HEK293 (cell line): ENCODE results near the gene CDC27.

Experiments
- CTCF ChIA-PET: fragments of 350-600 bp; formaldehyde crosslinking; extraction: SDS; loops from one replicate; lab custom pipeline; 2021; ENCODE audit warnings: antibody characterized with exemption; lab: Yijun Ruan, JAX
- POLR2A ChIA-PET: fragments of 300-600 bp; formaldehyde crosslinking; extraction: SDS; loops from one replicate; lab custom pipeline; 2020; ENCODE audit warnings: antibody characterized with exemption, inconsistent platforms; lab: Yijun Ruan, JAX
- H3K27ac ChIP-seq: fragments of 200-500 bp; sonication (Bioruptor generic); 2 replicates; pipeline ENCODE4 v1.5.1; 2014; ENCODE audit warnings: low read depth, low read length, control low read depth, inconsistent platforms; ENCODE audit errors: extremely low read depth
- H3K36me3 ChIP-seq, 2 experiments: fragments of 200-500 bp in 1 of 2; sonication (Bioruptor generic) in 1 of 2; 1 replicate in 1 of 2; 2 replicates in 1 of 2; pipeline ENCODE4 v1.5.1; 2014 to 2017; ENCODE audit warnings: inconsistent platforms in 2 of 2, low read length in 2 of 2; ENCODE audit not compliant: control insufficient read depth in 2 of 2, insufficient read depth in 1 of 2
- H3K4me1 ChIP-seq: fragments of 200-500 bp; sonication (Bioruptor generic); 2 replicates; pipeline ENCODE4 v1.5.1; 2014; ENCODE audit warnings: mild to moderate bottlenecking, low read length, inconsistent platforms; ENCODE audit not compliant: control insufficient read depth, insufficient read depth
- H3K4me3 ChIP-seq: 2 replicates; pipeline ENCODE4 v1.5.1; 2011; ENCODE audit warnings: low read depth, mild to moderate bottlenecking, control low read depth, low read length, moderate library complexity
- H3K9me3 ChIP-seq: fragments of 200-500 bp; sonication (Bioruptor generic); 2 replicates; pipeline ENCODE4 v1.5.1; 2014; ENCODE audit warnings: low read depth, low read length, inconsistent platforms; ENCODE audit not compliant: control insufficient read depth, insufficient read depth
- BCL6B ChIP-seq: fragments of 450-650 bp; formaldehyde crosslinking; IDR thresholded peaks from 2 replicates; pipeline ENCODE4 v1.5.1; 2017; ENCODE audit warnings: missing biosample characterization, missing genetic modification characterization
- KLF17 ChIP-seq: fragments of 450-650 bp; formaldehyde crosslinking; IDR thresholded peaks from 2 replicates; pipeline ENCODE4 v1.5.1; 2016; ENCODE audit warnings: missing biosample characterization, missing genetic modification characterization
- SALL2 ChIP-seq: fragments of 450-650 bp; formaldehyde crosslinking; IDR thresholded peaks from 2 replicates; pipeline ENCODE4 v1.5.0; 2017; ENCODE audit warnings: missing biosample characterization, mild to moderate bottlenecking, missing genetic modification characterization, borderline replicate concordance
- ZBTB11 ChIP-seq: fragments of 450-650 bp; formaldehyde crosslinking; conservative IDR thresholded peaks from 2 replicates; pipeline ENCODE4 v1.5.1; 2016; ENCODE audit warnings: low read depth, missing biosample characterization, missing genetic modification characterization
- ZBTB44 ChIP-seq: fragments of 450-650 bp; IDR thresholded peaks from 2 replicates; pipeline ENCODE4 v1.5.1; 2018; ENCODE audit warnings: missing biosample characterization, mild to moderate bottlenecking, missing genetic modification characterization
- ZFP37 ChIP-seq: fragments of 450-650 bp; formaldehyde crosslinking; IDR thresholded peaks from 2 replicates; pipeline ENCODE4 v1.5.1; 2016; ENCODE audit warnings: missing biosample characterization, missing genetic modification characterization
- ZNF121 ChIP-seq: fragments of 450-650 bp; formaldehyde crosslinking; IDR thresholded peaks from 2 replicates; pipeline ENCODE4 v1.5.1; 2016; ENCODE audit warnings: missing biosample characterization, missing genetic modification characterization
- ZNF223 ChIP-seq: fragments of 450-650 bp; formaldehyde crosslinking; IDR thresholded peaks from 2 replicates; pipeline ENCODE4 v1.5.1; 2016; ENCODE audit warnings: missing biosample characterization, missing genetic modification characterization
- ZNF335 ChIP-seq: fragments of 450-650 bp; formaldehyde crosslinking; conservative IDR thresholded peaks from 2 replicates; pipeline ENCODE4 v1.5.1; 2016; ENCODE audit warnings: missing biosample characterization, missing genetic modification characterization
- ZNF449 ChIP-seq: fragments of 450-650 bp; formaldehyde crosslinking; IDR thresholded peaks from 2 replicates; pipeline ENCODE4 v1.5.1; 2017; ENCODE audit warnings: missing biosample characterization, mild to moderate bottlenecking, missing genetic modification characterization, moderate library complexity
- ZNF544 ChIP-seq: fragments of 450-650 bp; formaldehyde crosslinking; IDR thresholded peaks from 2 replicates; pipeline ENCODE4 v1.5.0; 2017; ENCODE audit warnings: missing biosample characterization, missing genetic modification characterization
- ZNF548 ChIP-seq: fragments of 450-650 bp; formaldehyde crosslinking; IDR thresholded peaks from 2 replicates; pipeline ENCODE4 v1.5.1; 2016; ENCODE audit warnings: missing biosample characterization, missing genetic modification characterization
- ZNF610 ChIP-seq: fragments of 450-650 bp; formaldehyde crosslinking; IDR thresholded peaks from 2 replicates; pipeline ENCODE4 v1.5.1; 2016; ENCODE audit warnings: missing biosample characterization, missing genetic modification characterization, borderline replicate concordance
- ZNF777 ChIP-seq: fragments of 450-650 bp; formaldehyde crosslinking; IDR thresholded peaks from 2 replicates; pipeline ENCODE4 v1.5.1; 2017; ENCODE audit warnings: missing biosample characterization, missing genetic modification characterization, borderline replicate concordance

The CDC27 gene

GRCh38 chr17:47207143-47208067, 18.3 kb upstream of the CDC27 start:
- TF ChIP-seq SALL2 (tag by site-specific recombination) (no peak), ZNF335 (0 out of 2 replicates have a peak, but pooled peaks have one; percentile 26), BCL6B (tag by site-specific recombination) (no peak), ZNF223 (tag by site-specific recombination) (no peak), ZNF548 (no peak), ZFP37 (tag by site-specific recombination) (no peak), KLF17 (no peak), ZNF121 (tag by site-specific recombination) (no peak), ZBTB11 (tag by site-specific recombination) (0 out of 2 replicates have a peak, but pooled peaks have one; percentile 14)
- Histone ChIP-seq H3K4me1 (0 out of 2 replicates have a peak, but pooled peaks cover 5% of the 10 kb centered on the region), H3K4me3 (no peak overlapping the region), H3K36me3 (no peaks in the 10 kb centered on the region), H3K9me3 (no peaks in the 10 kb centered on the region), H3K27ac (no peak overlapping the region)
- ChIA-PET POLR2A (interaction anchor here (1.3 kb wide), 1 partner anchor 18 kb away, joined by 4 read pairs; the partner anchor contains the start of gene CDC27), CTCF (interaction anchor here (1.2 kb wide), 1 partner anchor 23 kb away, joined by 4 read pairs; no protein-coding TSS in a partner anchor)

- CTCF ChIA-PET, result interaction anchor here (1.3 to 2.1 kb wide), 2 partner anchors 11 to 24 kb away, joined by 4 to 7 read pairs; no protein-coding TSS in a partner anchor
- 0 out of 2 replicates have a peak, but pooled peaks cover 5% of the 10 kb centered on the region for H3K4me1 ChIP-seq
- H3K36me3 ChIP-seq, result no peaks in the 10 kb centered on the region
- POLR2A ChIA-PET, result interaction anchor here (0.5 kb wide), 1 partner anchor 477 kb away, joined by 4 read pairs; no protein-coding TSS in a partner anchor
- no peaks in the 10 kb centered on the region for H3K9me3 ChIP-seq
- H3K27ac ChIP-seq, result no peak overlapping the region
- H3K4me3 ChIP-seq, result no peak overlapping the region
- TF ChIP-seq ZBTB44 (tag by site-specific recombination), result no peak
- TF ChIP-seq ZNF610 (tag by site-specific recombination), result peak; percentile 62; the same call in 1 of the 2 replicates
- TF ChIP-seq ZNF544 (tag by site-specific recombination), result no peak
- TF ChIP-seq ZNF449, result peak; percentile 100
- no peak for TF ChIP-seq ZNF777 (tag by site-specific recombination)
Measured at GRCh38 chr17:47205419-47205963, 16.4 kb upstream of the CDC27 start.
